Kidney epithelial cell (primary cell): Measurements from ENCODE around the gene DAG1. TPM values are rescaled to one million over a fixed set of nuclear protein-coding genes. Genes with fewer than 3 reads are reported as not detected.
"Not testable (repeated sequence)": the region's sequence is repeated elsewhere in the genome, so short reads cannot be mapped to it uniquely, and the experiment has no call there.

ENCODE experiments used
- DNase-seq: peaks from one replicate; pipeline ENCODE4 v3.0.0-alpha.2; 2010; ENCODE audit warnings: low read depth
- H3K27me3 ChIP-seq: 2 replicates; pipeline ENCODE4 v1.6.0; 2011; ENCODE audit warnings: low read length; ENCODE audit not compliant: control insufficient read depth, insufficient read depth
- H3K36me3 ChIP-seq: 2 replicates; pipeline ENCODE4 v1.5.1; 2011; ENCODE audit warnings: low read length; ENCODE audit not compliant: control insufficient read depth, insufficient read depth
- H3K4me3 ChIP-seq: 2 replicates; pipeline ENCODE4 v1.5.1; 2011; ENCODE audit warnings: low read depth, mild to moderate bottlenecking, control low read depth, low read length
- CTCF ChIP-seq: IDR thresholded peaks from 2 replicates; pipeline ENCODE4 v1.5.1; 2011; ENCODE audit warnings: mild to moderate bottlenecking, moderate library complexity, low read length, control low read depth, inconsistent platforms; ENCODE audit not compliant: insufficient read depth, poor library complexity, severe bottlenecking
- total RNA-seq: library from RNA; depleted of rRNA; stranded (reverse); fragments of >200 nt; gene quantifications from 2 replicates; pipeline ENCODE4 v1.2.3, GENCODE V29; 2015

DAG1 gene
- total RNA-seq, 1 donor from 2014 or later: 59.7 TPM

- no peak for DNase-seq
- Histone ChIP-seq H3K27me3 (no peaks in the 10 kb centered on the region), H3K4me3 (no peak overlapping the region), H3K36me3 (no peaks in the 10 kb centered on the region)
- no peak for TF ChIP-seq CTCF
Measured at GRCh38 chr3:49495023-49495422, 25.0 kb downstream of the DAG1 start.

- DNase-seq, H3K4me3 ChIP-seq, H3K27me3 ChIP-seq, H3K36me3 ChIP-seq: not testable (repeated sequence)
Measured at GRCh38 chr3:49496845-49497244, 26.8 kb downstream of the DAG1 start.

GRCh38 chr3:49497606-49498005 is 27.5 kb downstream of the DAG1 start:
- no peaks in the 10 kb centered on the region for H3K36me3 ChIP-seq
- H3K4me3 ChIP-seq: no peak overlapping the region
- no peaks in the 10 kb centered on the region for H3K27me3 ChIP-seq
- no peak for TF ChIP-seq CTCF
- DNase-seq: no peak

- H3K27me3 ChIP-seq: no peaks in the 10 kb centered on the region
- no peak for DNase-seq
- TF ChIP-seq CTCF: no peak
- H3K36me3 ChIP-seq: no peaks in the 10 kb centered on the region
- no peak overlapping the region for H3K4me3 ChIP-seq
Measured at GRCh38 chr3:49498239-49498638, 28.2 kb downstream of the DAG1 start.

GRCh38 chr3:49498648-49499047 is 28.6 kb downstream of the DAG1 start:
- Histone ChIP-seq H3K36me3 (no peaks in the 10 kb centered on the region), H3K27me3 (no peaks in the 10 kb centered on the region), H3K4me3 (no peak overlapping the region)
- no peak for TF ChIP-seq CTCF
- DNase-seq: no peak

GRCh38 chr3:49500205-49500731 is 30.2 kb downstream of the DAG1 start:
- H3K27me3 ChIP-seq: no peaks in the 10 kb centered on the region
- no peak for DNase-seq
- no peaks in the 10 kb centered on the region for H3K36me3 ChIP-seq
- no peak overlapping the region for H3K4me3 ChIP-seq
- no peak for TF ChIP-seq CTCF
